Omental fat pad (tissue), 4 donors: Measurements from ENCODE around the gene CDC14A. TPM values are rescaled to one million over a fixed set of nuclear protein-coding genes. Genes with fewer than 3 reads are reported as not detected.

Experiments
- ATAC-seq: fragments of 150-250 bp; one replicate; pipeline ENCODE4 v1.9.1; 2016; ENCODE audit warnings: mild to moderate bottlenecking, moderate library complexity; ENCODE audit not compliant: low FRiP score
- DNase-seq: peaks from one replicate; pipeline ENCODE4 v3.0.0-alpha.2; 2019; ENCODE audit warnings: low spot score
- total RNA-seq, 4 donors: library from RNA; depleted of rRNA; stranded (reverse); fragments of >200 nt; gene quantifications; one replicate each; pipeline ENCODE4 v1.1.0, GENCODE V29; 2016
- TF ChIP-seq, protein P1 (sequence below), 3 donors: fragments of 450-650 bp; IDR thresholded peaks; one replicate each; pipeline ENCODE4 v1.5.1; 2016 to 2017; ENCODE audit warnings: antibody characterized with exemption in 3 of 3, mild to moderate bottlenecking in 3 of 3, moderate library complexity in 2 of 3

Gene CDC14A
- total RNA-seq, 4 donors from 2014 or later: 9.4 to 39.9 (median 13.4) TPM

DNA sequence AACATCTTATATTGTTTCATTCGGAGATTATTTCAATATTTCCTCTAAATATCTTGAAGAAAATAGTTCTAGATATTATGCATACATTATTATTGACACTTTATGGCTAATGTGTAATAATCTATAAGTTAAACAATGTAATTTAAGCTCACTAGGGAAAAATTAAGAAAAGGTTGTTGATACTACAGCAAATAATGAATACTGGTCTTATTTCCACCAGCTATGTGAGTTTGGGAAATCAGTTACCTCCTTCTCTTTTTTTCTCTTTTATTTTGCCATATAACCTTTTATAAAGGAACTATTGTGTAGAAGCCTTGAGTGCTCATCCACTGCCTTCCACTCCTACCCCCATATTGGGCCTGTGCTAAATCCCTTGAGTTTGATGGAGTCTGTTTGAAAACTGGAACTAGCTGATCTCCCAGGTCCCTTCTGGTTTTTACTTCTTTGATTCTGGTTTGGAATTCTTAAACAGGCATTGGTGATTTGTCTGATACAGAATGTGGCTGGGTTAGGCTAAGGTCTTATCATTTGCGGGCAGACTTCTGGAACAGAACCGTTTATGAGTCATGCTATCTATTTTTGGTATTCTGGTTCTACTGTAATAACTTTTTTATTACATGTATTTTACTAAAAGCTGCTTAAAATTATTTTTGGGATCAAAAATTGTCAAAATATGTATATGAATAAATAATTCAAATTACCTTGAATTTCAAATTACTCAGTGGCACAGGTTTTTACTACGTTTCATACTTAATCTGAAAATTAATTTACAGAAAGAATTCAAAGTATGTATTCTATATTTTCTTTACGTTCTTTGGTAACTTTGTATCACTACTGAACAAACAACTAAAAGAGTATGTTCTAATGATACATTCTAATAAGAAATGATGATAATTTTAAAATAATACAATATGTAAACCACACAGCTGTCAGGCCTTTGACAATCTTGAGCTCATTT is 5.0 kb upstream of the CDC14A start:
- DNase-seq: no peak
- TF ChIP-seq, protein P1, sequence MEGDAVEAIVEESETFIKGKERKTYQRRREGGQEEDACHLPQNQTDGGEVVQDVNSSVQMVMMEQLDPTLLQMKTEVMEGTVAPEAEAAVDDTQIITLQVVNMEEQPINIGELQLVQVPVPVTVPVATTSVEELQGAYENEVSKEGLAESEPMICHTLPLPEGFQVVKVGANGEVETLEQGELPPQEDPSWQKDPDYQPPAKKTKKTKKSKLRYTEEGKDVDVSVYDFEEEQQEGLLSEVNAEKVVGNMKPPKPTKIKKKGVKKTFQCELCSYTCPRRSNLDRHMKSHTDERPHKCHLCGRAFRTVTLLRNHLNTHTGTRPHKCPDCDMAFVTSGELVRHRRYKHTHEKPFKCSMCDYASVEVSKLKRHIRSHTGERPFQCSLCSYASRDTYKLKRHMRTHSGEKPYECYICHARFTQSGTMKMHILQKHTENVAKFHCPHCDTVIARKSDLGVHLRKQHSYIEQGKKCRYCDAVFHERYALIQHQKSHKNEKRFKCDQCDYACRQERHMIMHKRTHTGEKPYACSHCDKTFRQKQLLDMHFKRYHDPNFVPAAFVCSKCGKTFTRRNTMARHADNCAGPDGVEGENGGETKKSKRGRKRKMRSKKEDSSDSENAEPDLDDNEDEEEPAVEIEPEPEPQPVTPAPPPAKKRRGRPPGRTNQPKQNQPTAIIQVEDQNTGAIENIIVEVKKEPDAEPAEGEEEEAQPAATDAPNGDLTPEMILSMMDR (IDR thresholded peaks at IDR 0.05): no peak
- no peak for ATAC-seq

DNA sequence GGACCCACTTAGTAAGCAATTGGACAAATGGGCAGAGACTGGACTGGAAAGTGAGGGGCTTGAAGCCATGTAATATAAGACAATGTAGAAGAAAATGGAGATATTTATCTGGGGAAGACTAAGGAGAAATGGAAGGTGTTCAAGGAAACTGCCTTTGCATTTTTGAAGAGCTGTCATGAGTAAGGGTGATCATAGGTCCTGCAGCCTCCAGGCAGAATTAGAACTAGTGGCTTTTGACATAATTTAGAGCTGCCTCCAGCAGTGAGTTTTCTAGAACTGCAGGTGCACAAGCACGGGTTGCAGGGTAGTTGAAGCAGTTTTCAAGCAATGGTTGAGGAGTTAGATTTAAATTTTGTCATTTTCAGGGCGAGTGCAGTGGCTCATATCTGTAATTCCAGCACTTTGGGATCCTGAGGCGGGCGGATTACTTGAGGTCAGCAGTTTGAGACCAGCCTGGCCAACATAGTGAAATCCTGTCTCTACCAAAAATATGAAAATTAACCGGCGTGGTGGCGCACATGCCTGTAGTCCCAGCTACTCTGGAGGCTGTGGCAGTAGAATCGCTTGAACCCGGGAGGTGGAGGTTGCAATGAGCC is 3.7 kb upstream of the CDC14A start:
- TF ChIP-seq, protein P1 (IDR thresholded peaks at IDR 0.05): no peak
- ATAC-seq: no peak
- DNase-seq: no peak

DNA sequence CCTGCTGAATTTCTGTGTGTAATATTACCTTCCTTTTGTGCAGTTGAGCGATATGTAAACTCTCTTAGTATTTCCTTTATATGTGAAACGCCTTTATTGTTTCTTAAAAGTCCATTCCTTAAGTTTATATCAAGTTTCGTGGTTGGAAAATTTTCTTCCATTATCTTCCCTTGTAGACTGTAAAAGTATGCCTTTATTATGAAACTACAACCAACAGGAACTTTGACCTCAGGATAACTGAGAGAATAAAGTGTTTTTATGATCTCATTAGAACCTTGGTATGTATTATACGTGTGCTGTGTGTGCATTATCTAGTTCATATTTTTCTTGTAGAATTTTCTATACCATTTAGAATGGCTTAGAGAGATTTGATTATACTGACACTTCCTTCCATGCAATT is 3.1 kb upstream of the CDC14A start:
- no peak for DNase-seq
- no peak for ATAC-seq
- TF ChIP-seq, protein P1 (IDR thresholded peaks at IDR 0.05): no peak

DNA sequence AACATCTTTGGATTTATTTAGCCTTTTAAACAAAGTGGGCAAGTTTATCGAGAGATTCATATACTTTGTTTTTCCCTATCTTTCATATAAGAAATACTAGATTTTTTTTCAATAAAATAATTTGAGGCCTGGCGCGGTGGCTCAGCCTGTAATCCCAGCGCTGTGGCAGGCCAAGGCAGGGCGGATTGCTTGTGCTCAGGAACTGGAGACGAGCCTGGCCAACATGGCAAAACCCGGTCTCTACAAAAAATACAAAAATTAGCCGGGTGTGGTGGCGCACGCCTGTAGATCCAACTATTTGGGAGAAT is 1.6 kb upstream of the CDC14A start:
- no peak for ATAC-seq
- DNase-seq: no peak
- TF ChIP-seq, protein P1 (IDR thresholded peaks at IDR 0.05): no peak

DNA sequence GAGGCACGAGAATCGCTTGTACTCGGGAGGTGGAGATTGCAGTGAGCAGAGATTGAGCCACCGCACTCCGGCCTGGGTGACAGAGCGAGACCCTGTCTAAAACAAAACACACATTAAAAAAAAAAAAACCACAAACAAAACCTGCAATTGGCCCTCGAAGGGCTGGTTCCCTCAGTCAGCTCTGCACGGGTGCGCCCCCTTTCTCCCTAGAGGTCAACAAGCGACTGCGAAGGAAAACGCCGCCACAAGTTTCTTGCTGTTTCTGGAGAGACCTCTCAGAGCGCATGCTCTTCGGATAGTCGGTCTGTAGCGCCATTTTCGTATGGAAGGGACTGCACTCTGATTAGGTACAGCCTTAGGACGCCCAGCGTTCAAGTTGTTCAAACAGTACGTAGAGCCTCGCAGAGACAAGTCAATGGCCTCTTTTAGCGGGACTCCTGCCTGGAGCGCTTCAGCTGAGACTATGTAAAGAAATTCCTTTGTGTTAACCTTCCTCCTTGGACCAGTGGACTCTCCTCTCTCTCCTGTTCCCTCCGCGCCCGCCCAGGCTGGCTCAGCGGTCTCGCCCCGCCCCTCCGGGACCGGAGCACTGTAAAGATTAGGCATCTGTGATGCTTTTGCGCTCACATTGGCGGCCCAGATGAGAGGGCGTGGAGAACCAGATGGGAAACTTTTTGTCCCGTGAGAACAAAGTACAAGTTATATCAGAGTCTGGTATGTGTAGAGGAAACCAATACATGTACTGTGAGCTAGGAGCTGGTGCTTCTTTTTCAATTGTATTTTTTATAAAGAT is 1.0 kb upstream of the CDC14A start:
- peak; percentile 88 for ATAC-seq
- DNase-seq: peak; percentile 79
- TF ChIP-seq, protein P1 (IDR thresholded peaks at IDR 0.05): no peak

DNA sequence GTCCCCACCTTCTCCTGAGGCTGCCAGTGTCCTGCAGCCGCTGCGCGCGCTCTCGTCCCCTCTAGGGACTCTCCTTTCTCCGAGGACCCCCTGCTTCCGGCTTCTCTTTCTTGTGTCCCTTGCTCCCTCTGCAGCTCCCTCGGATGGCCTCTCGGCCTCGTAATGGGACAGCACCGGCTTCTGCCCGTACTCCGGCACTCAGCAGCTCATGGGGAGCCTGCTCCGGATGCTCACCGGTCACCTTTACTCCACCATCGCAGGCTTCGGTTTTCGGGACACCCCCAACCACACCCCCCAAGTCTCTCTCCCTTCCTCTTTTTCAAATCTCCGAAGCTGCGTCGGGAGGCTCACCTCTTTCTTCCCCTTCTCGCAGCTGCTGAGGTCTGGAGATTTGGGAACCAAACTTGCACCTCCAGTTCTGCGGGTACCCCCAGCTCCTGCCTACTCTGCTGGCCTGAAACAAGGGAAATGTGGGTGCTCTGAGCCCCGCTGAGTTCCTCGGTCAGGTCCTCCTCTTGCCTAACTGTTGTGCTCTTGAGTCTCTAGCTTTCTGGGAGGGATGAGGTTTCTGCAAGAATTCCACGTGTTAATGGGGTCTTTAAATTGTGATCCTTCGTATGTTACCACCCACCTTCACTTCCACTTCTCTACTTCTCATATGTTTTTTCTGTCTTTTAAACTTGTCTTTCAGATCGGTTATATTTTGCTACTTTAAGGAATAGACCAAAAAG is 930 bp downstream of the CDC14A start:
- no peak for DNase-seq
- TF ChIP-seq, protein P1 (IDR thresholded peaks at IDR 0.05): no peak
- no peak for ATAC-seq
